Loucy (cell line): ENCODE measurements around the gene WARS2.

Source experiments
- H2AFZ ChIP-seq: fragments of 200-600 bp; sonication (generic); 2 replicates; pipeline ENCODE4 v1.6.0; 2016; ENCODE audit warnings: antibody characterized with exemption, mild to moderate bottlenecking, low read length, moderate library complexity
- H3F3A ChIP-seq: fragments of 200-600 bp; 2 replicates; pipeline ENCODE4 v1.6.0; 2016; ENCODE audit warnings: antibody characterized with exemption, low read depth, mild to moderate bottlenecking
- H3K27me3 ChIP-seq: fragments of 200-600 bp; sonication (generic); 2 replicates; pipeline ENCODE4 v1.6.1; 2014; ENCODE audit warnings: low read length, mild to moderate bottlenecking; ENCODE audit not compliant: insufficient read depth, poor library complexity, severe bottlenecking
- H3K36me3 ChIP-seq: fragments of 200-600 bp; sonication (generic); 2 replicates; pipeline ENCODE4 v1.6.1; 2016; ENCODE audit warnings: low read length; ENCODE audit not compliant: insufficient read depth
- H3K4me1 ChIP-seq: fragments of 200-600 bp; sonication (generic); 2 replicates; pipeline ENCODE4 v1.5.1; 2014; ENCODE audit warnings: low read length, mild to moderate bottlenecking; ENCODE audit not compliant: insufficient read depth, poor library complexity, severe bottlenecking
- H3K4me2 ChIP-seq: fragments of 200-600 bp; sonication (generic); 2 replicates; pipeline ENCODE4 v1.6.0; 2014; ENCODE audit warnings: antibody characterized with exemption, low read length, low read depth, mild to moderate bottlenecking; ENCODE audit not compliant: poor library complexity, severe bottlenecking
- H3K4me3 ChIP-seq: fragments of 200-600 bp; sonication (generic); 2 replicates; pipeline ENCODE4 v1.5.1; 2014; ENCODE audit warnings: low read length, mild to moderate bottlenecking, mixed read lengths; ENCODE audit not compliant: poor library complexity, severe bottlenecking
- H3K79me2 ChIP-seq: fragments of 200-600 bp; sonication (generic); 2 replicates; pipeline ENCODE4 v1.6.1; 2014; ENCODE audit warnings: low read length; ENCODE audit not compliant: insufficient read depth
- H3K9ac ChIP-seq: fragments of 200-600 bp; sonication (generic); 2 replicates; pipeline ENCODE4 v1.6.0; 2014; ENCODE audit warnings: mild to moderate bottlenecking, low read depth, low read length, moderate library complexity; ENCODE audit not compliant: poor library complexity, severe bottlenecking
- H3K9me2 ChIP-seq: fragments of 200-600 bp; sonication (generic); replicated peaks from 2 replicates; pipeline ENCODE4 v1.6.1; 2016; ENCODE audit warnings: low read depth, low read length, mixed read lengths
- H3K9me3 ChIP-seq: fragments of 200-600 bp; sonication (generic); 2 replicates; pipeline ENCODE4 v1.6.1; 2014; ENCODE audit warnings: mild to moderate bottlenecking, antibody characterized with exemption, low read length, low read depth; ENCODE audit not compliant: insufficient read depth
- H4K20me1 ChIP-seq: fragments of 200-600 bp; sonication (generic); 2 replicates; pipeline ENCODE4 v1.6.0; 2014; ENCODE audit warnings: antibody characterized with exemption, low read length, mild to moderate bottlenecking; ENCODE audit not compliant: insufficient read depth, poor library complexity, severe bottlenecking
- CTCF ChIP-seq: fragments of 200-600 bp; sonication (generic); conservative IDR thresholded peaks from 2 replicates; pipeline ENCODE4 v1.5.1; 2014; ENCODE audit warnings: mild to moderate bottlenecking, antibody characterized with exemption, low read length
- EZH2phosphoT487 ChIP-seq: fragments of 200-600 bp; IDR thresholded peaks from 2 replicates; pipeline ENCODE4 v1.6.1; 2018; ENCODE audit warnings: antibody characterized with exemption, mild to moderate bottlenecking, moderate library complexity, borderline replicate concordance

Gene WARS2

GRCh38 chr1:119091618-119092017 is 48.8 kb downstream of the WARS2 start:
- Histone ChIP-seq H3K9me3 (no peaks in the 10 kb centered on the region), H3K36me3 (no peaks in the 10 kb centered on the region), H3K4me3 (no peak overlapping the region), H3K4me2 (no peak overlapping the region), H4K20me1 (no peaks in the 10 kb centered on the region), H3K4me1 (peaks cover 9% of the 10 kb centered on the region), H3K9ac (no peak overlapping the region), H3K9me2 (no peaks in the 10 kb centered on the region), H3F3A (no peaks in the 10 kb centered on the region), H2AFZ (no peak overlapping the region), H3K27me3 (no peaks in the 10 kb centered on the region), H3K79me2 (no peaks in the 10 kb centered on the region)
- TF ChIP-seq EZH2phosphoT487: no peak
- TF ChIP-seq CTCF: no peak

GRCh38 chr1:119090250-119090649 is 50.2 kb downstream of the WARS2 start:
- Histone ChIP-seq H3K9me2 (no peaks in the 10 kb centered on the region), H3K79me2 (no peaks in the 10 kb centered on the region), H3K9me3 (no peaks in the 10 kb centered on the region), H2AFZ (no peak overlapping the region), H3K27me3 (no peaks in the 10 kb centered on the region), H3K36me3 (no peaks in the 10 kb centered on the region), H3K4me2 (no peak overlapping the region), H3K4me3 (no peak overlapping the region), H4K20me1 (no peaks in the 10 kb centered on the region), H3F3A (no peaks in the 10 kb centered on the region), H3K4me1 (peaks cover 9% of the 10 kb centered on the region), H3K9ac (no peak overlapping the region)
- TF ChIP-seq EZH2phosphoT487 (no peak), CTCF (no peak)

- TF ChIP-seq EZH2phosphoT487 (no peak), CTCF (no peak)
- Histone ChIP-seq H3K27me3 (no peaks in the 10 kb centered on the region), H2AFZ (no peak overlapping the region), H3K9me3 (no peaks in the 10 kb centered on the region), H3K9ac (no peak overlapping the region), H3K79me2 (no peaks in the 10 kb centered on the region), H3F3A (no peaks in the 10 kb centered on the region), H3K4me3 (no peak overlapping the region), H4K20me1 (no peaks in the 10 kb centered on the region), H3K4me2 (no peak overlapping the region), H3K4me1 (peaks cover 4% of the 10 kb centered on the region), H3K36me3 (no peaks in the 10 kb centered on the region), H3K9me2 (no peaks in the 10 kb centered on the region; the same call in 1 of the 2 replicates)
Observed at GRCh38 chr1:119086830-119087229, 53.6 kb downstream of the WARS2 start.
